Skin of body (tissue), 2 donors: ENCODE measurements around the gene MARCHF2. TPM values are rescaled to one million over a fixed set of nuclear protein-coding genes. Genes with fewer than 3 reads are reported as not detected.
"Not testable (repeated sequence)": the region's sequence is repeated elsewhere in the genome, so short reads cannot be mapped to it uniquely, and the experiment has no call there.

Experiments used
- DNase-seq: peaks from one replicate; lab custom pipeline; 2025; lab: John Stamatoyannopoulos, UW
- total RNA-seq: library from RNA; depleted of rRNA; stranded (reverse); fragments of >200 nt; gene quantifications from one replicate; pipeline ENCODE4 v1.2.3, GENCODE V29; 2014

MARCHF2 gene
- total RNA-seq, 1 donor from 2014 or later: 24.0 TPM

DNA sequence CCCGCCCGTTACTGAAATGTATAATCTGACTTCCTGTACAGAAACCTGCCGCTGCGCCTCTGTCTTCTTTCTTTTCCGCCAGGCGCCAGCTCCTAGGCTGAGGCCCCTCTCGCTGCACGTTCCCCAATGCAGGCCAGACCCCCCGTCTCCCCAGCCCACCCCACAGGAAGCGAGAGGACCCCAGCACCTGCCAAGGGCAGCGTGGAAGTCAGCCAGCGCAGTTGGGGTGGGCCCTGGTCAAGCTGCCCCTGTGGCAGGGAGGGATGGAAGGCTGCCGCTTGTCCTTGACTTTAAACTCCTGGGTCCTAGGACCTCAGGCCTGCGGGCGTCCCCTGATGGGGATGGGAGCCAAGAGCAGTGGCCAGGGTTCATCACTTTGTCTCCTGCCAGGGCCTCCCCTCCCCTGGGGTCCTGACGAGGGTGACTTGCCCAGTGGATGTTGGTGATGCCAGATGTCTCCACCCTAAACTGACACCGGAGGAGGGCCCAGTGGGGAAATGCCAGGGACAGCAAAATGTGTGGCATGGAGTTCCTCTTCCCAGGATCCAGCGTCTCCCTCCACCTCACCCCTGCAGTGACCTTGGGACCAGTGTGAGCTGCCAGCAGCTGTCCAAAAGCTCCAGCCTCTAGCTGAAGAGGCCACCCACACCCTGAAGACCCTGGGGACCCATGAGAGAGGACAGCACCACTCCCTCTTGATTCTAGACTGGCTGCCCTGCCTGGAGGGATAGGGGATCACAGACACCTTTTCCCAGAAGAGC lies 8.5 kb upstream of the MARCHF2 start:
- no peak for DNase-seq

GRCh38 chr19:8410718-8411117 lies 2.4 kb upstream of the MARCHF2 start:
- not testable (repeated sequence) for DNase-seq

- no peak for DNase-seq
These were observed 507 bp downstream of the MARCHF2 start for GRCh38 chr19:8413629-8413995.

- DNase-seq: no peak
These were observed 3.7 kb downstream of the MARCHF2 start for GRCh38 chr19:8416796-8417195.

DNA sequence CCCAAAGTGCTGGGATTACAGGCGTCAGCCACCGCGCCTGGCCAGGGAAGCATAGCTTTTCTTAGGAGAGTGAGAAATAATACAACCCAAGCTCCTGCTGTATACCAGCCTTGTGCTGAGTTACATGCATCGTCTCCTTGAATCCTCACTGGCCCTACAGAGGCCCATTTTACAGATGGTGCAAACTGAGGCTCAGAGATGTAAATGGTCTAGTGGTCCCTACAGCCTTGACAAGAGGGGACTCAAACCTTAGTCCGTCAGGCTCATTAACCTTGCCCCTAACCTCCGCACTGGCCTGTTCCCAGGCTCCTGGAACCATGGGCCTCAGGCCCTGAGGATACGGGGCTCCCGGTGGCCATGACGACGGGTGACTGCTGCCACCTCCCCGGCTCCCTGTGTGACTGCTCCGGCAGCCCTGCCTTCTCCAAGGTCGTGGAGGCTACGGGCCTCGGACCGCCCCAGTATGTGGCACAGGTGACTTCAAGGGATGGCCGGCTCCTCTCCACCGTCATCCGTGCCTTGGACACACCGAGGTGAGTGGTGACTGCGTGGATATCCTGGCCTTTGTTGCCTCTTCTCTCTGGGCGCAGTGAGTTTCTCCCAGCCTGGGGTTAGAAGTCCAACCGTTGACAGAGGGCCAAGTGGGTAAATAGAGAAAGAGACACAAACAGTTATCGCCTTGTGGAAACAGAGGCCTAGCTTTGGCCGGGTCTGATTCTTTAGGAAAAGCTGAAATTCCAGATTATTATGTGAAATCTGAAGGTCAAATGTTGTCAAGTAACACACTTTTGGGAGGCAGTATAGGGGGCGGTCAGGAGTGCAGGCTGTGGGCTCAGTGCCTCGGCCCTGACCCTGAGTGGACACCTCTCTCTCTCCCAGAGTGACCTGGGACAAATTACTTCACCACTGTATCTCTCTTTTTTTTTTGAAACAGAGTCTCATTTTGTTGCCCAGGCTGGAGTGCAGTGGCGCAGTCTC lies 8.7 kb downstream of the MARCHF2 start:
- DNase-seq: no peak

DNA sequence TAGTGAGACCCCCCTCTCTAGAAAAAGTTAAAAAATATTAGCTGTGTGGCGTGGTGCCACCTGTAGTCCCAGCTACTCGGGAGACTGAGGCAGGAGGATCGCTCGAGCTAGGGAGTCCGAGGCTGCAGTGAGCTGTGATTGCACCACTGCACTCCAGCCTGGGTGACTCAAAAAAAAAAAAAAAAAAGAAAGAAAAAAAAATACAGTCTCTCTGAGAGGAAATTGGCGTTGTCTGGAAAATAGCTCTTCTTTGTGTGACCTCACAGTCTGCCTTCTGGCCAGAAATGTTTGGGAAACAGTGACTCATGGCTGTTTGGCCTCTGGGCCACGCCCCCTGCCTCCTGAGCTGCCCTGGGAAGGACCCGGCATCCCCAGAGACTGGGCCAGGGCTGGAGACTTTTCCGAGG lies 10.7 kb downstream of the MARCHF2 start:
- peak; percentile 81 for DNase-seq

GRCh38 chr19:8425331-8425730 lies 12.2 kb downstream of the MARCHF2 start:
- DNase-seq: not testable (repeated sequence)

DNA sequence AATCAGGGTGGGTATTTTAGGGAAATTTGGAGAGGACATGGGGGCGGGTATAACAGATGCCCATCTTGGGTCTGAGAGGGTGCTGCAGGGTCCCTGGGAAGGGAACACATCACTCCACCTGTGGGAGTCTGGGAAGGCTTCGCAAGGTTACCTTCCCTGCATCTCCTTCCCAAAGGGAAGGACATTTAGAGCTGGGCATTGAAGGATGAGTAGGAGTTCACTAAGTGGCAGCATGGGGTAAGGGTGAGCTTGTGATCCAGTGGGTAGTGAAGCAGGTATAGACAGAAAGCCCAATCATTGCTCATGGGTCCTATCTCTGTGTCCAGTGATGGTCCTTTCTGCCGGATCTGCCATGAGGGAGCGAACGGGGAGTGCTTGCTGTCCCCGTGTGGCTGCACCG lies 13.2 kb downstream of the MARCHF2 start:
- DNase-seq: no peak

- no peak for DNase-seq
These were observed 15.9 kb downstream of the MARCHF2 start for GRCh38 chr19:8429044-8429443.

GRCh38 chr19:8429826-8430225 lies 16.7 kb downstream of the MARCHF2 start:
- DNase-seq: no peak

GRCh38 chr19:8430650-8431049 lies 17.5 kb downstream of the MARCHF2 start:
- DNase-seq: no peak

- DNase-seq: no peak
These were observed 25.1 kb downstream of the MARCHF2 start for GRCh38 chr19:8438236-8438635.

DNA sequence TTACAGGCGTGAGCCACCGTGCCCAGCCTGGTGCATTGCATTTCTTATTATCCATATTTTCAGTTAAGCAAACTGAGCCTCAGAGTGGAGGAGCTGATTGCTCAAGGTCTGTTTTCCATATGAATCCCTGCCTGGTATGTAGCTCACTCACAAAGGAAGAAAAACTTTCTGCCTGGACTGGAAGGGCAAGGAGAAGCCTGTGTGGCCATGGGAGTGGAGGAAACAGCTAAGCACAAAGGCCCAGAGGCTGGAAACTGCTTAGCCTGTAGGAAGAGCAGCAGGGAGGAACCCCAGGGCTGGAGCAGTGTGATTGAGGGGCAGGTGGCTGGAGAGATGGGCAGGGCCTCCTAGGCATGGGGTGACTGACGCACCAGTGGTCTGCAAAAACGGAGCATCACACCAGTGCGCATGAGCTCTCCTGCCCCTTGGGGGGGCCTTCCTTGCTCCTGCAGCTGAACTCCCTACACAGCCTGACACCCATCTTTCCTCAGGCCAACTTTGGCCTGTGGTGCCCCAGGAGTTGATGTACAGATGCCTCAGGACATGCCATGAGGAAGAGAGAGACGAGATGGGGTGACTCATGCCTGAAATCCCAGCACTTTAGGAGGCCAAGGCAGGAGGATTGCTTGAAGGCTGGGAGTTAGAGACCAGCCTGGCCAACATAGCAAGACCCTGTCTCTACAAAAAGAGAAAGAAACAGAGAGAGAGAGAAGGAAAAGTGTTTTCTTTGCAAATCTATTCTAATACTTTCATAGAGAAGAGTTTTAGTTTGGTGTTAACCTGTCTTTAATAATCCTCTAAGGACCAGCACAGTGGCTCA lies 28.8 kb downstream of the MARCHF2 start:
- DNase-seq: no peak

GRCh38 chr19:8444140-8444676 lies 31.1 kb downstream of the MARCHF2 start:
- DNase-seq: not testable (repeated sequence)

GRCh38 chr19:8444677-8445487 lies 31.8 kb downstream of the MARCHF2 start, which contains the start of gene HNRNPM:
HNRNPM (plus strand) TSS chr19:8444975; CDS start chr19:8444999, 24 bp downstream.
- DNase-seq: peak; percentile 94

DNA sequence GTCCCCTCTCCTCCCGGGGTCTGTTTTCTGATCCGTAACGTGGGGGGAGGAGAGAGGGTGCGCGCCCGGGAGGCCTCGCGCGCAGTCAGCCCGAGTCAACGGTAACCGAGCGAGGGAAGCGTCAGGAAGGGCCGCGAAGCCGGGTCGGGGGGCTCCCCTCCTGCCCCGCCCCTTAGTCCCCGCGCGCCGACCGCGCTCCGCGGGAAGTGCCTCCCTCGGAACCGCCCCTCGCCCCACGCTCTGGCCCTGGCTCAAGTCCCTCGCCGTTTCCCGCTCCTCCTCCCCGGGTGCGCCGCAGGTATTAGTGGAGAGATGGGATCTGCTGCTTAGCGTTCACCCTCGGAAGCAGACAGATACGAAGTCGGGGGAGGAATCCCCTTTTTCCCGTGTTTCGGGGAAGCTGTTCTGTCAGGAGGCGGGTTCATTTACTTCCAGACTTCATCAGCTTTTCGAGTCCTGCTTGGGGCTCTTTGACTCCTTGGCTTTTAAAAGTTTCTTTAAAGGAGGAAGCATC lies 32.4 kb downstream of the MARCHF2 start:
- DNase-seq: no peak

GRCh38 chr19:8446061-8446709 lies 33.1 kb downstream of the MARCHF2 start:
- no peak for DNase-seq

GRCh38 chr19:8449830-8450229 lies 36.7 kb downstream of the MARCHF2 start:
- no peak for DNase-seq

GRCh38 chr19:8451377-8451776 lies 38.3 kb downstream of the MARCHF2 start:
- no peak for DNase-seq

- no peak for DNase-seq
These were observed 38.8 kb downstream of the MARCHF2 start for GRCh38 chr19:8451885-8452284.
